Naive thymus-derived CD4-positive, alpha-beta T cell (primary cell): ENCODE measurements around the gene SYTL3. TPM values are rescaled to one million over a fixed set of nuclear protein-coding genes. Genes with fewer than 3 reads are reported as not detected.

Experiments used
- ATAC-seq: fragments of 150-1000 bp; cut with Tn5 transposase; 2 replicates; pipeline ENCODE4 v1.10.0; 2021; ENCODE audit warnings: mild to moderate bottlenecking, moderate library complexity
- CTCF ChIA-PET: fragments of 350-600 bp; sonication (Branson Sonifier 250); formaldehyde crosslinking; loops from one replicate; lab custom pipeline; 2021; ENCODE audit warnings: antibody characterized with exemption; lab: Charles Lee
- POLR2A ChIA-PET: fragments of 350-600 bp; sonication (Branson Sonifier 250); formaldehyde crosslinking; loops from one replicate; lab custom pipeline; 2021; ENCODE audit warnings: antibody characterized with exemption, inconsistent platforms; lab: Charles Lee
- DNase-seq, 9 donors: peaks; one replicate each; pipeline versions ENCODE4 v3.0.0 to v3.0.0-alpha.2; 2020 to 2022; ENCODE audit warnings: mixed read lengths in 1 of 9
- H3K27ac ChIP-seq: one replicate; pipeline ENCODE4 v1.7.0; 2013; ENCODE audit warnings: mild to moderate bottlenecking, low read depth, low read length, moderate library complexity
- H3K27me3 ChIP-seq, 2 donors: one replicate each; pipeline ENCODE4 v1.7.0; 2013; ENCODE audit warnings: low read length in 2 of 2, mild to moderate bottlenecking in 2 of 2, moderate library complexity in 2 of 2; ENCODE audit not compliant: control insufficient read depth in 2 of 2, insufficient read depth in 2 of 2
- H3K36me3 ChIP-seq, 3 experiments: 1 replicate in 2 of 3; 2 replicates in 1 of 3; pipeline ENCODE4 v1.7.0; 2013; ENCODE audit warnings: low read length in 3 of 3, mild to moderate bottlenecking in 3 of 3, moderate library complexity in 1 of 3; ENCODE audit not compliant: insufficient read depth in 3 of 3, control insufficient read depth in 2 of 3
- H3K4me1 ChIP-seq, 2 donors: one replicate each; pipeline ENCODE4 v1.7.0; 2013; ENCODE audit warnings: low read length in 2 of 2, mild to moderate bottlenecking in 2 of 2, moderate library complexity in 1 of 2; ENCODE audit not compliant: control insufficient read depth in 2 of 2, insufficient read depth in 2 of 2
- H3K4me3 ChIP-seq: 2 replicates; pipeline ENCODE4 v1.7.0; 2013; ENCODE audit warnings: mild to moderate bottlenecking, low read length
- H3K9me3 ChIP-seq, 3 experiments: 1 replicate in 2 of 3; 2 replicates in 1 of 3; pipeline ENCODE4 v1.7.0; 2013; ENCODE audit warnings: low read length in 3 of 3; ENCODE audit not compliant: control insufficient read depth in 2 of 3
- H3K27ac Mint-ChIP-seq, 9 donors: one replicate each; pipeline ENCODE4 v1.8.0; 2020 to 2022; ENCODE audit warnings: mixed read lengths in 9 of 9, mild to moderate bottlenecking in 8 of 9, moderate library complexity in 5 of 9, inconsistent platforms in 2 of 9
- H3K27me3 Mint-ChIP-seq, 5 donors: one replicate each; pipeline ENCODE4 v1.8.0; 2021 to 2022; ENCODE audit warnings: mixed read lengths in 5 of 5, mild to moderate bottlenecking in 1 of 5
- H3K36me3 Mint-ChIP-seq, 5 donors: one replicate each; pipeline ENCODE4 v1.8.0; 2020 to 2022; ENCODE audit warnings: mixed read lengths in 5 of 5, mild to moderate bottlenecking in 3 of 5, inconsistent platforms in 1 of 5
- H3K4me1 Mint-ChIP-seq, 7 donors: one replicate each; pipeline ENCODE4 v1.8.0; 2020 to 2022; ENCODE audit warnings: mixed read lengths in 7 of 7, mild to moderate bottlenecking in 3 of 7, inconsistent platforms in 1 of 7
- H3K4me3 Mint-ChIP-seq, 10 donors: one replicate each; pipeline ENCODE4 v1.8.0; 2020 to 2022; ENCODE audit warnings: mild to moderate bottlenecking in 10 of 10, mixed read lengths in 10 of 10, moderate library complexity in 6 of 10, inconsistent platforms in 2 of 10
- H3K9me3 Mint-ChIP-seq, 11 donors: one replicate each; pipeline ENCODE4 v1.8.0; 2020 to 2022; ENCODE audit warnings: mixed read lengths in 11 of 11, mild to moderate bottlenecking in 4 of 11, inconsistent platforms in 1 of 11, moderate library complexity in 1 of 11
- intact Hi-C, 2 donors: fragments of 100-400 bp; cut with micrococcal nuclease; formaldehyde crosslinking; loops; one replicate each; pipeline ENCODE4 v1.15.1; 2023
- polyA plus RNA-seq, 2 donors: library from polyadenylated mRNA; unstranded; fragments of 300-500 nt; fragmentation: Illumina TruSeq; gene quantifications; one replicate each; pipeline ENCODE4 v1.2.3, GENCODE V29; 2021
- total RNA-seq, 6 experiments: library from RNA in 5 of 6; stranded (reverse) in 5 of 6; gene quantifications; 1 replicate in 5 of 6; 2 replicates in 1 of 6; pipeline ENCODE4 v1.2.3 and lab custom pipeline; 2021 to 2026

SYTL3 gene
- total and polyA plus RNA-seq, 7 experiments from 2014 or later, result 13.4 to 67.0 (median 29.5) TPM

DNA sequence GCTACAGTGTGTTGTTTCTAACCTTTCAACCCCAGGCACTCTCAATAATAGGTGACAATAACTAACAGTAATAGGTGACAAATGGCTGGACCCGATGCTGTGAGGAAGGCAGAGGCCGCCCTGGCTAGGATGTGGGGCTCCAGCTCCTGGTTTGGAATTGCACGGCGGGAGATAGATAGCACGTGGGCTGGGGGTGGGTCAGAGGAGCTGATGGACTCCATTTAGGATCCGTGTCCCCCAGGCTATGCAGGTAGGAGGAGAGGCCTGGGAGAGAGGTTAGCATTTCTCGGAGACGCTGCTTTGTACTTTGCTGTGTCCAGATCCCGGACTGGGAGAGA is 107.9 kb downstream of the SYTL3 start:
- intact Hi-C loops, result no loop called here
- peaks cover 0 to 4% (median 0%) of the 10 kb centered on the region in 7 donors for H3K4me1 Mint-ChIP-seq
- Histone ChIP-seq H3K36me3 (peaks cover 0 to 73% (median 4%) of the 10 kb centered on the region in 3 experiments), H3K4me1 (no peaks in the 10 kb centered on the region), H3K27me3 (no peaks in the 10 kb centered on the region), H3K27ac (no peak overlapping the region), H3K9me3 (no peaks in the 10 kb centered on the region), H3K4me3 (no peak overlapping the region)
- DNase-seq (no peak), ATAC-seq (no peak)
- POLR2A ChIA-PET, result no interaction called here
- CTCF ChIA-PET, result no interaction called here
- H3K27ac Mint-ChIP-seq, result peak overlapping the region in 3 of 9 donors; percentile 29 to 68 (median 32)
- H3K9me3 Mint-ChIP-seq, result no peaks in the 10 kb centered on the region
- H3K36me3 Mint-ChIP-seq, result peaks cover 5 to 45% (median 17%) of the 10 kb centered on the region in 5 donors
- peak overlapping the region in 1 of 10 donors; percentile 35 for H3K4me3 Mint-ChIP-seq
- H3K27me3 Mint-ChIP-seq, result no peaks in the 10 kb centered on the region

- ATAC-seq (no peak), DNase-seq (no peak)
- H3K4me3 ChIP-seq, result no peak overlapping the region
- peaks cover 0 to 4% (median 0%) of the 10 kb centered on the region in 7 donors for H3K4me1 Mint-ChIP-seq
- peaks cover 0 to 76% (median 4%) of the 10 kb centered on the region in 3 experiments for H3K36me3 ChIP-seq
- H3K36me3 Mint-ChIP-seq, result peaks cover 5 to 47% (median 21%) of the 10 kb centered on the region in 5 donors
- ChIA-PET CTCF (no interaction called here), POLR2A (no interaction called here)
- intact Hi-C loops, result no loop called here
- H3K9me3 Mint-ChIP-seq, result no peaks in the 10 kb centered on the region
- H3K27me3 Mint-ChIP-seq, result no peaks in the 10 kb centered on the region
- H3K4me3 Mint-ChIP-seq, result no peak overlapping the region
- no peaks in the 10 kb centered on the region for H3K9me3 ChIP-seq
- no peaks in the 10 kb centered on the region for H3K4me1 ChIP-seq
- H3K27ac Mint-ChIP-seq, result peak overlapping the region in 1 of 9 donors; percentile 48
- no peaks in the 10 kb centered on the region for H3K27me3 ChIP-seq
- no peak overlapping the region for H3K27ac ChIP-seq
These were observed 108.6 kb downstream of the SYTL3 start for GRCh38 chr6:158758451-158758860.

DNA sequence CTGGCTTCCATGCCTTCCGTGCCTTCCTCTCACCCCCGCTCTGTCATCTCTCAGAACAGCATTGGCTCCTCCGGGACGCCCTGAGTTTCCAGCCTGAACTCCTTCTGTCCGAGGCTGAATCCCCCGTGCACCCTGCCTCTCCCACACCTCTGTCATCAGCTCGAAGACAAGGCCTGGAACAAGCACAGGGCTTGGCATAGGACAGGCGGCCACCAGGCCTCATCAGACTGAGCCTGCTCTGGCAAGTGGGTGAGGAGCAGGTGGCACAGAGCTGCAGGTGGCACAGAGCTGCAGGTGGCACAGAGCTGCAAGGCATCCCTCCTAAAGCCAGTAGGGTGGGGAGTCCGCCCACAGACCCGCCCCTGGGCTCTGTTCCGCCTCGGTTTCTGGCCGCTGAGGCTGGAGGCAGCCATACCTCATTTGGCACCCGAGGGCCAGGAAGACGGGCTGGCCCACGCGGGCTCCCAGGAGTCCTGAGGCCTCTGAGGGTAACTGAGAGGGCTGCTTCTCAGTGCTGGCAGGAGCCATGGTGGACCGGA is 109.2 kb downstream of the SYTL3 start:
- peaks cover 5 to 49% (median 25%) of the 10 kb centered on the region in 5 donors for H3K36me3 Mint-ChIP-seq
- POLR2A ChIA-PET, result no interaction called here

GRCh38 chr6:158759966-158760617 is 110.2 kb downstream of the SYTL3 start:
- DNase-seq (no peak), ATAC-seq (no peak)
- Histone ChIP-seq H3K9me3 (no peaks in the 10 kb centered on the region), H3K27me3 (no peaks in the 10 kb centered on the region), H3K4me3 (no peak overlapping the region), H3K36me3 (peaks cover 0 to 80% (median 4%) of the 10 kb centered on the region in 3 experiments), H3K27ac (no peak overlapping the region), H3K4me1 (no peaks in the 10 kb centered on the region)
- POLR2A ChIA-PET, result no interaction called here
- CTCF ChIA-PET, result no interaction called here
- Mint-ChIP-seq H3K27ac (peak overlapping the region in 6 of 9 donors; percentile 29 to 82 (median 58)), H3K9me3 (no peaks in the 10 kb centered on the region), H3K4me3 (no peak overlapping the region), H3K36me3 (peaks cover 5 to 51% (median 25%) of the 10 kb centered on the region in 5 donors), H3K4me1 (peaks cover 0 to 3% (median 0%) of the 10 kb centered on the region in 7 donors), H3K27me3 (no peaks in the 10 kb centered on the region)
- intact Hi-C loops, result no loop called here

More for the DNA sequence above, 109.2 kb downstream of the SYTL3 start:
- DNase-seq (no peak), ATAC-seq (no peak)
- H3K27ac Mint-ChIP-seq, result peak overlapping the region in 2 of 9 donors; percentile 43 to 80
- H3K27me3 Mint-ChIP-seq, result no peaks in the 10 kb centered on the region
- no peaks in the 10 kb centered on the region for H3K9me3 ChIP-seq
- no peak overlapping the region for H3K4me3 Mint-ChIP-seq
- peaks cover 0 to 78% (median 4%) of the 10 kb centered on the region in 3 experiments for H3K36me3 ChIP-seq
- no peaks in the 10 kb centered on the region for H3K27me3 ChIP-seq
- CTCF ChIA-PET, result no interaction called here
- peaks cover 0 to 4% (median 0%) of the 10 kb centered on the region in 7 donors for H3K4me1 Mint-ChIP-seq
- H3K9me3 Mint-ChIP-seq, result no peaks in the 10 kb centered on the region
- H3K4me1 ChIP-seq, result no peaks in the 10 kb centered on the region
- no peak overlapping the region for H3K27ac ChIP-seq
- no peak overlapping the region for H3K4me3 ChIP-seq
- intact Hi-C loops, result no loop called here

- Mint-ChIP-seq H3K27me3 (no peaks in the 10 kb centered on the region), H3K36me3 (peaks cover 5 to 53% (median 25%) of the 10 kb centered on the region in 5 donors), H3K4me3 (no peak overlapping the region), H3K9me3 (no peaks in the 10 kb centered on the region), H3K4me1 (peaks cover 0 to 3% (median 0%) of the 10 kb centered on the region in 7 donors), H3K27ac (peak overlapping the region in 3 of 9 donors; percentile 52 to 60 (median 59))
- ATAC-seq (no peak), DNase-seq (no peak)
- intact Hi-C loops, result no loop called here
- no peak overlapping the region for H3K27ac ChIP-seq
- no peaks in the 10 kb centered on the region for H3K27me3 ChIP-seq
- peaks cover 0 to 80% (median 4%) of the 10 kb centered on the region in 3 experiments for H3K36me3 ChIP-seq
- POLR2A ChIA-PET, result no interaction called here
- CTCF ChIA-PET, result no interaction called here
- no peak overlapping the region for H3K4me3 ChIP-seq
- H3K9me3 ChIP-seq, result no peaks in the 10 kb centered on the region
- H3K4me1 ChIP-seq, result no peaks in the 10 kb centered on the region
These were observed 110.9 kb downstream of the SYTL3 start for GRCh38 chr6:158760618-158761250.

DNA sequence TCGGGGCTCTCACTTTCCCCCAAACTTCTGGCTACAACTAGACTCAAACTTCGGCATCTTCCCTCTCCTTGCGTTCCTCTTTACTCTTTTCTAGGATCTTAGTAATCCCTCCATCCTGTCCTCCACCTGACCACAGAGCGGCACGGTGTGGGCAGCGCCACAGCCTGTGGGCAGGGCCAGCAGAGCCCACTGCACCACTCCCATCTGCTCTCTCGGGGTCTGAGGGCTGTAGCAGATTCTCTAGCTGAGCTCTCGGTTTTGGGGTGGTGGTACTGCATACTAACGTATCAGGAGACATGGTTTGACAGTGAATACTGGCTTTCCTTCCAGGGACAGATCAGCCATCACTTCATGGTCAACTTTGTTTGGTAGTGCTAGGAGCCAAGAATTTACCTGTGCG is 111.9 kb downstream of the SYTL3 start:
- Mint-ChIP-seq H3K9me3 (no peaks in the 10 kb centered on the region), H3K4me1 (peaks cover 0 to 3% (median 0%) of the 10 kb centered on the region in 7 donors), H3K36me3 (peaks cover 5 to 59% (median 26%) of the 10 kb centered on the region in 5 donors), H3K4me3 (peak overlapping the region in 1 of 10 donors; percentile 41), H3K27me3 (no peaks in the 10 kb centered on the region), H3K27ac (peak overlapping the region in 8 of 9 donors; percentile 9 to 75 (median 42))
- H3K27ac ChIP-seq, result no peak overlapping the region
- ATAC-seq (no peak), DNase-seq (no peak)
- no peaks in the 10 kb centered on the region for H3K4me1 ChIP-seq
- no peaks in the 10 kb centered on the region for H3K9me3 ChIP-seq
- intact Hi-C loops, result no loop called here
- H3K27me3 ChIP-seq, result no peaks in the 10 kb centered on the region
- H3K36me3 ChIP-seq, result peaks cover 0 to 86% (median 9%) of the 10 kb centered on the region in 3 experiments
- H3K4me3 ChIP-seq, result no peak overlapping the region
- ChIA-PET POLR2A (interaction anchor here (0.7 kb wide), 1 partner anchor 52 kb away, joined by 3 read pairs; no protein-coding TSS in a partner anchor), CTCF (no interaction called here)
